Astrocyte (in vitro differentiated cells and primary cell): ENCODE data around the gene C18orf54. TPM values are rescaled to one million over a fixed set of nuclear protein-coding genes. Genes with fewer than 3 reads are reported as not detected.

Experiments
- DNase-seq: peaks from one replicate; pipeline ENCODE4 v3.0.0-alpha.2; 2010; ENCODE audit warnings: low read depth
- FAIRE-seq: peaks from 2 replicates; lab custom pipeline; 2011; peaks lifted over from hg19 to GRCh38; lab: Jason Lieb, UNC
- H2AFZ ChIP-seq: 2 replicates; pipeline ENCODE4 v1.6.0; 2012; ENCODE audit warnings: low read depth, low read length, inconsistent platforms
- H3K27ac ChIP-seq: 2 replicates; pipeline ENCODE4 v1.5.1; 2011; ENCODE audit warnings: low read depth, low read length, inconsistent platforms
- H3K27me3 ChIP-seq: 2 replicates; pipeline ENCODE4 v1.6.0; 2011; ENCODE audit warnings: low read length, inconsistent platforms; ENCODE audit not compliant: insufficient read depth
- H3K36me3 ChIP-seq: 2 replicates; pipeline ENCODE4 v1.5.1; 2011; ENCODE audit warnings: low read length, inconsistent platforms; ENCODE audit not compliant: insufficient read depth
- H3K4me1 ChIP-seq: 2 replicates; pipeline ENCODE4 v1.5.1; 2011; ENCODE audit warnings: low read length, inconsistent platforms; ENCODE audit not compliant: insufficient read depth
- H3K4me2 ChIP-seq: 2 replicates; pipeline ENCODE4 v1.6.0; 2012; ENCODE audit warnings: low read length, inconsistent platforms
- H3K4me3 ChIP-seq: 2 replicates; pipeline ENCODE4 v1.5.1; 2011; ENCODE audit warnings: low read depth, mild to moderate bottlenecking, low read length, inconsistent platforms; ENCODE audit not compliant: insufficient read depth
- H3K79me2 ChIP-seq: 2 replicates; pipeline ENCODE4 v1.6.0; 2012; ENCODE audit warnings: mild to moderate bottlenecking, low read length, inconsistent platforms; ENCODE audit not compliant: insufficient read depth
- H3K9ac ChIP-seq: 2 replicates; pipeline ENCODE4 v1.6.0; 2012; ENCODE audit warnings: mild to moderate bottlenecking, low read length, inconsistent platforms
- H3K9me3 ChIP-seq: 2 replicates; pipeline ENCODE4 v1.5.1; 2012; ENCODE audit warnings: low read depth, mild to moderate bottlenecking, low read length, inconsistent platforms; ENCODE audit not compliant: insufficient read depth
- H4K20me1 ChIP-seq: 2 replicates; pipeline ENCODE4 v1.6.0; 2012; ENCODE audit warnings: low read length, inconsistent platforms; ENCODE audit not compliant: insufficient read depth
- H3K27ac Mint-ChIP-seq: one replicate; pipeline ENCODE4 v1.8.0; 2021; ENCODE audit warnings: mild to moderate bottlenecking, mixed read lengths; ENCODE audit not compliant: unreplicated experiment
- H3K27me3 Mint-ChIP-seq: one replicate; pipeline ENCODE4 v1.8.0; 2021; ENCODE audit warnings: low read depth, mixed read lengths; ENCODE audit not compliant: unreplicated experiment
- H3K36me3 Mint-ChIP-seq: one replicate; pipeline ENCODE4 v1.8.0; 2021; ENCODE audit warnings: low read depth, mixed read lengths; ENCODE audit not compliant: unreplicated experiment
- H3K4me1 Mint-ChIP-seq: one replicate; pipeline ENCODE4 v1.8.0; 2021; ENCODE audit warnings: low read depth, mixed read lengths; ENCODE audit not compliant: unreplicated experiment
- H3K4me3 Mint-ChIP-seq: one replicate; pipeline ENCODE4 v1.8.0; 2021; ENCODE audit warnings: mild to moderate bottlenecking, moderate library complexity, mixed read lengths; ENCODE audit not compliant: unreplicated experiment
- H3K9me3 Mint-ChIP-seq: one replicate; pipeline ENCODE4 v1.8.0; 2021; ENCODE audit warnings: mild to moderate bottlenecking, mixed read lengths; ENCODE audit not compliant: unreplicated experiment
- EZH2 ChIP-seq: IDR thresholded peaks from 2 replicates; pipeline ENCODE4 v1.6.1; 2012; ENCODE audit warnings: mild to moderate bottlenecking, low read length, inconsistent platforms; ENCODE audit not compliant: insufficient read depth
- total RNA-seq: library from RNA; stranded (reverse); gene quantifications from 2 replicates; pipeline ENCODE4 v1.2.1, GENCODE V29; 2021
- TF ChIP-seq, protein P1 (sequence below): IDR thresholded peaks from 2 replicates; pipeline ENCODE4 v1.5.1; 2011; ENCODE audit warnings: low read depth, mild to moderate bottlenecking, inconsistent platforms, low read length, moderate library complexity; ENCODE audit not compliant: insufficient read depth

Gene C18orf54
- total RNA-seq, 1 donor from 2014 or later: 10.2 TPM

DNA sequence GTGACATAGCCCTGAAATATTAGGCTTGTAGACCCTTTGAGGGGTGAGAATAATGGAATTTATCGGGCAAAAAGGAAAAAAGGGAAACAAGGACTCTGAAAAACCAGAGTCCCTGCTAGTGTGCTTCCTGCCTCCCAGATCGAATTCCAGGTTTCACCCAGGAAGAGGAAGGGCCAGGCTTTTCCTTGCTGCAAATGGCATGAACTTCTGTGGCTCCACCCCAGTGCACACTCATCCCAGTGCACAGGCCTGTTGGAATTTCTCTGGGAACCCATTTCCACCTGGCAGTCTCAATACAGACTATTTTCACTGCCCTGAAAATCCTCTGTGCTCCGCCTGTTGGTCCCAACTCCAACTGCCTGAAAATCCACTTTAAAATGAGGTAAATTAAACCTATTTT is 29.9 kb downstream of the C18orf54 start:
- Mint-ChIP-seq H3K36me3 (no peaks in the 10 kb centered on the region), H3K27ac (no peak overlapping the region), H3K27me3 (no peaks in the 10 kb centered on the region), H3K4me3 (no peak overlapping the region), H3K4me1 (peaks cover 12% of the 10 kb centered on the region), H3K9me3 (peaks cover 5% of the 10 kb centered on the region)
- H3K79me2 ChIP-seq: no peaks in the 10 kb centered on the region
- no peak overlapping the region for H3K9ac ChIP-seq
- peak overlapping the region; percentile 76 for H3K4me2 ChIP-seq
- peak overlapping the region; percentile 18 for H2AFZ ChIP-seq
- no peak for FAIRE-seq
- H3K27ac ChIP-seq: peak overlapping the region; percentile 70
- no peaks in the 10 kb centered on the region for H3K27me3 ChIP-seq
- H3K36me3 ChIP-seq: no peaks in the 10 kb centered on the region
- H3K4me1 ChIP-seq: peaks cover 23% of the 10 kb centered on the region
- no peak for TF ChIP-seq EZH2
- TF ChIP-seq, protein P1, sequence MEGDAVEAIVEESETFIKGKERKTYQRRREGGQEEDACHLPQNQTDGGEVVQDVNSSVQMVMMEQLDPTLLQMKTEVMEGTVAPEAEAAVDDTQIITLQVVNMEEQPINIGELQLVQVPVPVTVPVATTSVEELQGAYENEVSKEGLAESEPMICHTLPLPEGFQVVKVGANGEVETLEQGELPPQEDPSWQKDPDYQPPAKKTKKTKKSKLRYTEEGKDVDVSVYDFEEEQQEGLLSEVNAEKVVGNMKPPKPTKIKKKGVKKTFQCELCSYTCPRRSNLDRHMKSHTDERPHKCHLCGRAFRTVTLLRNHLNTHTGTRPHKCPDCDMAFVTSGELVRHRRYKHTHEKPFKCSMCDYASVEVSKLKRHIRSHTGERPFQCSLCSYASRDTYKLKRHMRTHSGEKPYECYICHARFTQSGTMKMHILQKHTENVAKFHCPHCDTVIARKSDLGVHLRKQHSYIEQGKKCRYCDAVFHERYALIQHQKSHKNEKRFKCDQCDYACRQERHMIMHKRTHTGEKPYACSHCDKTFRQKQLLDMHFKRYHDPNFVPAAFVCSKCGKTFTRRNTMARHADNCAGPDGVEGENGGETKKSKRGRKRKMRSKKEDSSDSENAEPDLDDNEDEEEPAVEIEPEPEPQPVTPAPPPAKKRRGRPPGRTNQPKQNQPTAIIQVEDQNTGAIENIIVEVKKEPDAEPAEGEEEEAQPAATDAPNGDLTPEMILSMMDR: no peak
- no peak overlapping the region for H3K4me3 ChIP-seq
- no peak for DNase-seq
- H3K9me3 ChIP-seq: no peaks in the 10 kb centered on the region
- H4K20me1 ChIP-seq: no peaks in the 10 kb centered on the region

DNA sequence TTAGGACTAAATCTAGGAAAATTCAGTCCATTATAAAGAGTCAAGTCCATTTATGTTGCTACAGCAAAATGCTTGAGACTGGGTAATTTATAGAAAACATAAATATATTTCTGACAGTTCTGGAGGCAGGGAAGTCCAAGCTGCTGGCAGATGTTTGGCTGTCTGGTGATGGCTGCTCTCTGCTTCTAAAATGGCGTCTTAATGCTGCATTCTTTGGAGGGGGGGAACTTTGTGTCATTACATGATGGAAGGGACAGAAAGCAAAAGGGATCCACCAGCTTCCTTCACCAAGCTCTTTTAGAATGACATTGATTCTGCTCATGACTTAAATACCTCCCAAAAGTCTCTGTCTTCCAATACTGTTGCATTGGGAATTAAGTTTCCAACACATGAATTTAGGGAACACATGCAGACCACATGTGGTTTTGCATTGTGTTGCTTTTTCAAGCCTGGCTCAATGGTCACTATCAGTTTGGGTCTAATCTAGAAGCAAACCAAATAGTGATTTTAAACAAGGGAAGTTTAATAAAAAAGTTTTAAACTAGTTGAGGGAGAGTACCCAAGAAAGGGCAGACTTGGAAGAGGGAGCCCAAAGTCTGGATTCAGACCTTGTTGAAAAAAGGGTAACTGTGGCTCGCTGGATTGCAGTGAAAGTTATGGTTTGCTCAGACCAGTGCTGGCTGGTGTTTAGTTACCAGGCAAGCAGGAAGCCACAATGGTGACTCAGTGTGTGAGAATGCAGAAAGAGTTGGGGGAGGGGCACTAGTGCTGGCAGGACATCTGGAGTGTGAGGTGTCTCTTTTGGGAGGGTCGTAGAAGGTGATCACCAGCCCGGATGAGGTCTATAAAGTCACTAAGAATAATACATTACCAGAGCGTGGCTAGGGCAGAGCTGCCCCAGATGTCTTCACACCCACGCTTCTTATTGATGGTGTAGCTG is 30.8 kb downstream of the C18orf54 start:
- Histone ChIP-seq H3K36me3 (no peaks in the 10 kb centered on the region), H3K9me3 (no peaks in the 10 kb centered on the region), H3K4me1 (peaks cover 23% of the 10 kb centered on the region), H3K79me2 (no peaks in the 10 kb centered on the region), H3K27ac (peak overlapping the region; percentile 70), H2AFZ (peak overlapping the region; percentile 34), H3K4me3 (peak overlapping the region; percentile 16), H3K9ac (peak overlapping the region; percentile 38), H3K4me2 (peak overlapping the region; percentile 76), H4K20me1 (no peaks in the 10 kb centered on the region), H3K27me3 (no peaks in the 10 kb centered on the region)
- peak overlapping the region; percentile 70 for H3K27ac Mint-ChIP-seq
- H3K36me3 Mint-ChIP-seq: no peaks in the 10 kb centered on the region
- H3K4me3 Mint-ChIP-seq: no peak overlapping the region
- H3K9me3 Mint-ChIP-seq: peaks cover 5% of the 10 kb centered on the region
- peaks cover 12% of the 10 kb centered on the region for H3K4me1 Mint-ChIP-seq
- TF ChIP-seq EZH2: no peak
- TF ChIP-seq, protein P1: no peak
- DNase-seq: peak; percentile 81
- H3K27me3 Mint-ChIP-seq: no peaks in the 10 kb centered on the region
- FAIRE-seq: peak; percentile 76

DNA sequence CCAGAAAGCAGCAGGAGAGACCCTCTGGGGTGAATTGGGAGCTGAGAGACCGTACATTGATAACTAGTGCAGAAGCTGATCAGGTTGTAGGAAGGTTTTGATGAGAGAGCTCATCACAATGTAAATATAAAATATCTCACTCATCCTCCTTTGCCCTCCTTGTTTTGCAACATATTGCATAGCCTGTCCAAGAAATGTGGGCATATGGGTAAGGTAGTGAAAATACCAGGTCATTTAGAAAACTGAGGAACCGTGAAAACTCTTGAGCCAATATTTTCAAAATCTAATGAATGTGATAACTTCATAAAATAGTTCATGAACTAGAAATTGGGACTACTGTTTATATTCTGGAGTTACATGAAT is 31.4 kb downstream of the C18orf54 start:
- FAIRE-seq: no peak
- H3K9me3 Mint-ChIP-seq: peaks cover 5% of the 10 kb centered on the region
- peaks cover 12% of the 10 kb centered on the region for H3K4me1 Mint-ChIP-seq

More for the DNA sequence above, 31.4 kb downstream of the C18orf54 start:
- H3K36me3 ChIP-seq: no peaks in the 10 kb centered on the region
- no peak for DNase-seq
- H3K4me1 ChIP-seq: peaks cover 23% of the 10 kb centered on the region
- peak overlapping the region; percentile 70 for H3K27ac Mint-ChIP-seq
- no peak overlapping the region for H3K9ac ChIP-seq
- TF ChIP-seq, protein P1: no peak
- no peak for TF ChIP-seq EZH2
- peak overlapping the region; percentile 70 for H3K27ac ChIP-seq
- H3K36me3 Mint-ChIP-seq: no peaks in the 10 kb centered on the region
- no peaks in the 10 kb centered on the region for H3K79me2 ChIP-seq
- H2AFZ ChIP-seq: no peak overlapping the region
- H3K4me3 Mint-ChIP-seq: no peak overlapping the region
- peak overlapping the region; percentile 16 for H3K4me3 ChIP-seq
- H3K27me3 ChIP-seq: no peaks in the 10 kb centered on the region
- H3K27me3 Mint-ChIP-seq: no peaks in the 10 kb centered on the region
- H3K9me3 ChIP-seq: no peaks in the 10 kb centered on the region
- no peaks in the 10 kb centered on the region for H4K20me1 ChIP-seq
- H3K4me2 ChIP-seq: peak overlapping the region; percentile 76
